Calu3 (cell line): ENCODE measurements around the gene FAM229B. TPM values are rescaled to one million over a fixed set of nuclear protein-coding genes. Genes with fewer than 3 reads are reported as not detected.

Experiments used
- BruUV-seq: library from RNA; stranded (reverse); fragments of 400-500 nt; replicated peaks from 2 replicates; lab custom pipeline; 2021; lab: Mats Ljungman, UMichigan
- CTCF ChIA-PET: fragments of 300-600 bp; sonication (Branson Sonifier 250); formaldehyde crosslinking; loops from one replicate; lab custom pipeline; 2022; ENCODE audit warnings: antibody characterized with exemption; lab: Charles Lee
- DNase-seq: peaks from one replicate; pipeline ENCODE4 v3.0.0; 2022
- H3K27ac Mint-ChIP-seq: one replicate; pipeline ENCODE4 v1.8.0; 2022; ENCODE audit warnings: mixed read lengths; ENCODE audit not compliant: unreplicated experiment
- H3K27me3 Mint-ChIP-seq: one replicate; pipeline ENCODE4 v1.8.0; 2022; ENCODE audit warnings: mixed read lengths; ENCODE audit not compliant: unreplicated experiment
- H3K36me3 Mint-ChIP-seq: one replicate; pipeline ENCODE4 v1.8.0; 2022; ENCODE audit warnings: mild to moderate bottlenecking, moderate library complexity, mixed read lengths; ENCODE audit not compliant: insufficient read depth, unreplicated experiment
- H3K4me1 Mint-ChIP-seq: one replicate; pipeline ENCODE4 v1.8.0; 2022; ENCODE audit warnings: mild to moderate bottlenecking, low read depth, mixed read lengths; ENCODE audit not compliant: unreplicated experiment
- H3K4me3 Mint-ChIP-seq: one replicate; pipeline ENCODE4 v1.8.0; 2022; ENCODE audit warnings: mild to moderate bottlenecking, low read depth, moderate library complexity, mixed read lengths; ENCODE audit not compliant: unreplicated experiment
- H3K9me3 Mint-ChIP-seq: one replicate; pipeline ENCODE4 v1.8.0; 2022; ENCODE audit warnings: low read depth, mixed read lengths; ENCODE audit not compliant: unreplicated experiment
- CTCF ChIP-seq: fragments of 200-600 bp; IDR thresholded peaks from one replicate; pipeline ENCODE4 v1.8.0; 2022; ENCODE audit warnings: antibody characterized with exemption; ENCODE audit not compliant: unreplicated experiment
- intact Hi-C: fragments of 100-400 bp; cut with micrococcal nuclease; formaldehyde crosslinking; loops from one replicate; pipeline ENCODE4 v1.10.0; 2022; ENCODE audit not compliant: unreplicated experiment
- total RNA-seq: library from RNA; stranded (reverse); gene quantifications from 2 replicates; pipeline ENCODE4 v1.2.3, GENCODE V29; 2022

The FAM229B gene
- total RNA-seq, 1 experiment from 2014 or later, result 13.0 TPM

GRCh38 chr6:112141707-112142106 lies 54.3 kb downstream of the FAM229B start:
- Mint-ChIP-seq H3K9me3 (no peaks in the 10 kb centered on the region), H3K27me3 (no peaks in the 10 kb centered on the region)

GRCh38 chr6:112144145-112144926 lies 56.9 kb downstream of the FAM229B start:
- DNase-seq, result no peak
- no peaks in the 10 kb centered on the region for H3K4me1 Mint-ChIP-seq
- TF ChIP-seq CTCF, result no peak
- no peaks in the 10 kb centered on the region for H3K9me3 Mint-ChIP-seq
- H3K4me3 Mint-ChIP-seq, result no peak overlapping the region
- H3K27me3 Mint-ChIP-seq, result no peaks in the 10 kb centered on the region
- no peak overlapping the region for H3K27ac Mint-ChIP-seq
- CTCF ChIA-PET, result no interaction called here
- no TSS peak for BruUV-seq
- peaks cover 22% of the 10 kb centered on the region for H3K36me3 Mint-ChIP-seq
- intact Hi-C loops, result no loop called here

More at GRCh38 chr6:112141707-112142106, 54.3 kb downstream of the FAM229B start:
- no peak for DNase-seq
- CTCF ChIA-PET, result no interaction called here
- Mint-ChIP-seq H3K36me3 (peaks cover 22% of the 10 kb centered on the region), H3K27ac (no peak overlapping the region), H3K4me1 (no peaks in the 10 kb centered on the region), H3K4me3 (no peak overlapping the region)
- BruUV-seq, result no TSS peak
- intact Hi-C loops, result no loop called here
- no peak for TF ChIP-seq CTCF

- no peaks in the 10 kb centered on the region for H3K9me3 Mint-ChIP-seq
- CTCF ChIA-PET, result no interaction called here
- peaks cover 21% of the 10 kb centered on the region for H3K36me3 Mint-ChIP-seq
- no TSS peak for BruUV-seq
- no peak for DNase-seq
- no peak for TF ChIP-seq CTCF
- H3K27ac Mint-ChIP-seq, result no peak overlapping the region
- intact Hi-C loops, result no loop called here
- no peak overlapping the region for H3K4me3 Mint-ChIP-seq
- H3K27me3 Mint-ChIP-seq, result no peaks in the 10 kb centered on the region
- H3K4me1 Mint-ChIP-seq, result no peaks in the 10 kb centered on the region
Measured at GRCh38 chr6:112145080-112145573, 57.7 kb downstream of the FAM229B start.

DNA sequence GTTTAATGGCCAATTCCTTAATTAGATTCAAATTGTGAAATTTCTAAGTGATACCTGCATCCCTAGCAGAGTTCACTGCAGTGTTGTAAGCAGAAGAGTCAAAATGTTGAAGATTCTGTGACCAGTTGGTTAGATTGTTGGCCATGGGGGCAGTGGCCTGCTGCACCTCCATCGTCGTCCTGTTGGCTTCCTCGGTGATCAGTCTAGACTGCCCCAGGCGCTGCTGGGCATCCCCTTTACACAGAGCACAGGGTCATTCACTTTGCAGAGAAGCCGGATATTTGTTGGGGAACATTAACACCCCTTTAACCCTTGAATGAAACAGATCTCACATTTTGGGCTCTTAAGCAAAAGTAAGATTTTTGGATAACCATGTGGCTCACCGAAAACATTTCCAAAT lies 60.7 kb downstream of the FAM229B start:
- H3K27me3 Mint-ChIP-seq, result no peaks in the 10 kb centered on the region
- H3K36me3 Mint-ChIP-seq, result peaks cover 13% of the 10 kb centered on the region
- intact Hi-C loops, result no loop called here
- no TSS peak for BruUV-seq
- DNase-seq, result no peak
- H3K4me3 Mint-ChIP-seq, result no peak overlapping the region
- H3K27ac Mint-ChIP-seq, result no peak overlapping the region
- H3K4me1 Mint-ChIP-seq, result no peaks in the 10 kb centered on the region
- CTCF ChIA-PET, result no interaction called here
- TF ChIP-seq CTCF, result no peak
- H3K9me3 Mint-ChIP-seq, result no peaks in the 10 kb centered on the region
